D721Med (cell line): ENCODE results near the gene SELL.

Experiments used
- DNase-seq: peaks from one replicate; pipeline ENCODE4 v3.0.0; 2011; ENCODE audit warnings: low spot score; ENCODE audit not compliant: insufficient read length
- FAIRE-seq: peaks from 2 replicates; lab custom pipeline; 2011; peaks lifted over from hg19 to GRCh38; lab: Jason Lieb, UNC
- CTCF ChIP-seq: IDR thresholded peaks from 2 replicates; pipeline ENCODE4 v1.5.1; 2012; ENCODE audit warnings: mild to moderate bottlenecking, control low read depth; ENCODE audit not compliant: insufficient read depth; ENCODE audit errors: missing control alignments

The SELL gene

GRCh38 chr1:169711469-169712308 lies at the start of gene SELL:
TSS of gene SELL (minus strand) at chr1:169711620. CDS start at chr1:169711498, 122 bp downstream.
- FAIRE-seq = peak; percentile 99
- peak; percentile 98 for TF ChIP-seq CTCF
- no peak for DNase-seq

GRCh38 chr1:169759038-169759437 lies 47.6 kb upstream of the SELL start:
- FAIRE-seq (no peak), DNase-seq (no peak)
- no peak for TF ChIP-seq CTCF

- FAIRE-seq = no peak
These were observed 42.1 kb upstream of the SELL start for GRCh38 chr1:169753549-169753948.

GRCh38 chr1:169750041-169750440 lies 38.6 kb upstream of the SELL start:
- no peak for DNase-seq
- no peak for TF ChIP-seq CTCF
- no peak for FAIRE-seq

More at GRCh38 chr1:169753549-169753948, 42.1 kb upstream of the SELL start:
- TF ChIP-seq CTCF = no peak
- DNase-seq = no peak

- FAIRE-seq (no peak), DNase-seq (no peak)
- no peak for TF ChIP-seq CTCF
These were observed 35.1 kb upstream of the SELL start for GRCh38 chr1:169746550-169746949.

- TF ChIP-seq CTCF = no peak
- no peak for DNase-seq
- FAIRE-seq = no peak
These were observed 33.8 kb upstream of the SELL start for GRCh38 chr1:169745015-169745861.
